ENCODE measurements around the gene ZNF571. TPM values are rescaled to one million over a fixed set of nuclear protein-coding genes. Genes with fewer than 3 reads are reported as not detected.

The ZNF571 gene
- total RNA-seq, 4 donors from 2014 or later: 2.8 to 4.7 (median 4.3) TPM

DNA sequence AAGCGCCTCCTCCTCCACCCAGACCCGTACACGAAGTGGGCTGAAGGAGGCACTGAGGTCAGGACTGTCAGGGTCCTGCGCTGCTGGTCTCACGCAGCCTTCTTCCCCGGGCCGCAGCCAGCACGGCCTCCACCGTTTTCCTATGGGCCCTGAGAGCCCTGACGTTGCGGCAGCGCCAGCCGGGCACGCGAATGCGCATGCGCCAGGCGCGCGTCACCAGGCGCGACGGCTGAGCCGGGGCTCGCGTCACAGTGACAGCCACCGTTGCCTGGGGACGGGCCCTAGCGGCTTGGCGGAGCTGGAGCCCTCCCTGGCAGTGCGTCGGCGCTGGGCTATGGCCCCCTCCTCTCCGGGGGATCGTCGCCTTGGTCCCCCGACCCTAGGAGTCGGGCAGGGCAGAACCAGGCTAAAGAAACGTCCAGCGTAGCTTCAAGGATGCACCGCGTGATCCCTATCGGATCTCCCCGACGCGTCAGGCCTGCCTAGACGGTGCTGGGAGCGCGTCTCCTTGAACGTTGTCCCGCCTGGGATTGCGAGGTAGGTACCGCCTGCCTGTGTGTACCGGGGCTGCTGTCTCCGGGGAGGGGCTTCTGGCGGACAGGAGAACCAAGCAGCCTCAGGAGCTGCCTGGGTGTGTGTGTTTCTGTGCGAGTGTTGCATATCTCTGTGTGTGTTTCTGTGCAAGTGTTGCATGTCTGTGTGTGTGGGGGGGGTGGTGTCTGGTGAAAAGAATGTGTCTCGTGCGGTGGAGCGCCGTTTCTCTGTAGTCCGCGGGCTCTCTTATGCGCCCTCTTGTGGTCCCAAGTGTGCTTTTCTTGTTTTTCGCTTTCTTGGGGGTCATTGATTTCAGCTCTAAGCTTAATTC is 43.2 kb downstream of the ZNF571 start:
- Histone ChIP-seq H3K4me3 (peak overlapping the region; percentile 29 to 42 (median 34)), H3K27ac (replicated peaks in 1 of 4) (no peak overlapping the region), H3K9me3 (peaks cover 0 to 80% (median 38%) of the 10 kb centered on the region in 4 donors), H3K36me3 (peaks cover 0 to 10% (median 5%) of the 10 kb centered on the region in 4 donors), H3K4me1 (no peaks in the 10 kb centered on the region), H3K27me3 (no peaks in the 10 kb centered on the region)
- WGBS: 6% methylated on average over 19 of the region's 65 CpGs
- intact Hi-C loops (cut with DNase I): no loop called here
- TF ChIP-seq EP300 (IDR thresholded peaks at IDR 0.05): no peak
- no peak for TF ChIP-seq POLR2A (IDR thresholded peaks at IDR 0.05; ENCODE audit: low read depth)
- TF ChIP-seq POLR2AphosphoS5 (IDR thresholded peaks at IDR 0.05): no peak
- TF ChIP-seq, protein P1, sequence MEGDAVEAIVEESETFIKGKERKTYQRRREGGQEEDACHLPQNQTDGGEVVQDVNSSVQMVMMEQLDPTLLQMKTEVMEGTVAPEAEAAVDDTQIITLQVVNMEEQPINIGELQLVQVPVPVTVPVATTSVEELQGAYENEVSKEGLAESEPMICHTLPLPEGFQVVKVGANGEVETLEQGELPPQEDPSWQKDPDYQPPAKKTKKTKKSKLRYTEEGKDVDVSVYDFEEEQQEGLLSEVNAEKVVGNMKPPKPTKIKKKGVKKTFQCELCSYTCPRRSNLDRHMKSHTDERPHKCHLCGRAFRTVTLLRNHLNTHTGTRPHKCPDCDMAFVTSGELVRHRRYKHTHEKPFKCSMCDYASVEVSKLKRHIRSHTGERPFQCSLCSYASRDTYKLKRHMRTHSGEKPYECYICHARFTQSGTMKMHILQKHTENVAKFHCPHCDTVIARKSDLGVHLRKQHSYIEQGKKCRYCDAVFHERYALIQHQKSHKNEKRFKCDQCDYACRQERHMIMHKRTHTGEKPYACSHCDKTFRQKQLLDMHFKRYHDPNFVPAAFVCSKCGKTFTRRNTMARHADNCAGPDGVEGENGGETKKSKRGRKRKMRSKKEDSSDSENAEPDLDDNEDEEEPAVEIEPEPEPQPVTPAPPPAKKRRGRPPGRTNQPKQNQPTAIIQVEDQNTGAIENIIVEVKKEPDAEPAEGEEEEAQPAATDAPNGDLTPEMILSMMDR (IDR thresholded peaks at IDR 0.05): no peak
- no peak for DNase-seq (ENCODE audit: extremely low spot score)

- Histone ChIP-seq H3K27me3 (no peaks in the 10 kb centered on the region), H3K27ac (replicated peaks in 1 of 4) (no peak overlapping the region), H3K36me3 (peaks cover 50 to 54% (median 53%) of the 10 kb centered on the region in 4 donors), H3K4me3 (no peak overlapping the region), H3K4me1 (no peaks in the 10 kb centered on the region), H3K9me3 (peaks cover 12 to 99% (median 96%) of the 10 kb centered on the region in 4 donors)
- intact Hi-C loops (cut with DNase I): no loop called here
- WGBS: 91% methylated on average over 7 of the region's 7 CpGs
- no peak for TF ChIP-seq EP300 (IDR thresholded peaks at IDR 0.05)
- no peak for TF ChIP-seq POLR2A (IDR thresholded peaks at IDR 0.05; ENCODE audit: low read depth)
- TF ChIP-seq, protein P1 (IDR thresholded peaks at IDR 0.05): no peak
- no peak for TF ChIP-seq POLR2AphosphoS5 (IDR thresholded peaks at IDR 0.05)
- no peak for DNase-seq (ENCODE audit: extremely low spot score)
Observed at GRCh38 chr19:37537391-37537947, 57.1 kb downstream of the ZNF571 start.

- whole genome bisulfite sequencing: no CpG with 5 or more reads among the region's 2 CpGs
Observed at GRCh38 chr19:37519890-37520289, 74.7 kb downstream of the ZNF571 start.

More at GRCh38 chr19:37519890-37520289, 74.7 kb downstream of the ZNF571 start:
- TF ChIP-seq POLR2A (IDR thresholded peaks at IDR 0.05; ENCODE audit: low read depth) (no peak), POLR2AphosphoS5 (IDR thresholded peaks at IDR 0.05) (no peak), EP300 (IDR thresholded peaks at IDR 0.05) (no peak)
- TF ChIP-seq, protein P1 (IDR thresholded peaks at IDR 0.05): no peak
- Histone ChIP-seq H3K27ac (replicated peaks in 1 of 4) (no peak overlapping the region), H3K9me3 (peaks cover 0 to 43% (median 27%) of the 10 kb centered on the region in 4 donors), H3K4me3 (no peak overlapping the region), H3K36me3 (peaks cover 32 to 93% (median 59%) of the 10 kb centered on the region in 4 donors), H3K27me3 (no peaks in the 10 kb centered on the region), H3K4me1 (no peaks in the 10 kb centered on the region)
- intact Hi-C loops (cut with DNase I): no loop called here
- DNase-seq (ENCODE audit: extremely low spot score): no peak

Other genes starting within 250 kb of the ZNF571 start
- gene ZNF527, start 223.7 kb downstream of the ZNF571 start, total RNA-seq: 1 to 10 TPM; 4.5 to 8.8 (median 5.5) TPM
- gene ZNF569, start 127.3 kb downstream of the ZNF571 start, total RNA-seq: 10 to 100 TPM in 1 of 4 donors, 1 to 10 TPM in 3; 5.6 to 11.6 (median 7.7) TPM
- gene ZNF570, start 125.4 kb downstream of the ZNF571 start, total RNA-seq: 10 to 100 TPM in 1 of 4 donors, 1 to 10 TPM in 3; 7.8 to 10.9 (median 8.9) TPM
- 1 to 10 TPM; 3.0 to 7.1 (median 5.3) TPM for gene ZNF793, start 87.9 kb downstream of the ZNF571 start, total RNA-seq
- gene ZNF540, start 84 bp upstream of the ZNF571 start, total RNA-seq: 1 to 10 TPM; 1.6 to 5.4 (median 2.5) TPM
- 10 to 100 TPM; 10.1 to 24.5 (median 18.4) TPM for gene ZFP30, start 60.7 kb upstream of the ZNF571 start, total RNA-seq
- 1 to 10 TPM; 2.3 to 8.8 (median 6.7) TPM for gene ZNF607, start 125.0 kb upstream of the ZNF571 start, total RNA-seq
- gene ZNF573, start 184.8 kb upstream of the ZNF571 start, total RNA-seq: 10 to 100 TPM in 1 of 4 donors, 1 to 10 TPM in 3; 5.8 to 12.1 (median 7.6) TPM